SK-N-SH treated with all-trans-retinoic acid at 6 μM for 48 hours (cell line): Measurements from ENCODE around the gene PAXIP1.

ENCODE experiments used
- BACH2 ChIP-seq: fragments of 250-450 bp; sonication (Bioruptor Pico); IDR thresholded peaks from 2 replicates; pipeline ENCODE4 v1.9.0; 2021; ENCODE audit warnings: mild to moderate bottlenecking, borderline replicate concordance
- ESRRG ChIP-seq: fragments of 250-450 bp; sonication (Bioruptor Pico); IDR thresholded peaks from 2 replicates; pipeline ENCODE4 v1.6.1; 2021; ENCODE audit warnings: mild to moderate bottlenecking
- ISL1 ChIP-seq: fragments of 250-450 bp; sonication (Bioruptor Pico); IDR thresholded peaks from 2 replicates; pipeline ENCODE4 v2.1.2; 2022; ENCODE audit warnings: mild to moderate bottlenecking, moderate library complexity
- RARB ChIP-seq: fragments of 250-450 bp; sonication (Bioruptor Pico); IDR thresholded peaks from 2 replicates; pipeline ENCODE4 v1.8.0; 2021; ENCODE audit warnings: mild to moderate bottlenecking, moderate library complexity
- SNAI2 ChIP-seq: fragments of 250-450 bp; sonication (Bioruptor Pico); IDR thresholded peaks from 2 replicates; pipeline ENCODE4 v1.5.0; 2020; ENCODE audit warnings: mild to moderate bottlenecking, moderate library complexity
- ZC3H10 ChIP-seq: fragments of 250-450 bp; sonication (Bioruptor Pico); IDR thresholded peaks from 2 replicates; pipeline ENCODE4 v1.5.1; 2021; ENCODE audit warnings: mild to moderate bottlenecking, moderate library complexity
- ZFP3 ChIP-seq: fragments of 250-450 bp; sonication (Bioruptor Pico); IDR thresholded peaks from 2 replicates; pipeline ENCODE4 v1.5.0; 2020; ENCODE audit warnings: mild to moderate bottlenecking, moderate library complexity
- ZFP30 ChIP-seq: fragments of 450-650 bp; formaldehyde crosslinking; IDR thresholded peaks from 2 replicates; pipeline ENCODE4 v1.5.0; 2022; ENCODE audit warnings: mild to moderate bottlenecking, moderate library complexity
- ZNF565 ChIP-seq: fragments of 450-650 bp; formaldehyde crosslinking; conservative IDR thresholded peaks from 2 replicates; pipeline ENCODE4 v1.5.0; 2020; ENCODE audit warnings: low read depth, mild to moderate bottlenecking, moderate library complexity
- ZNF70 ChIP-seq: fragments of 450-650 bp; formaldehyde crosslinking; IDR thresholded peaks from 2 replicates; pipeline ENCODE4 v1.5.0; 2020; ENCODE audit warnings: mild to moderate bottlenecking, moderate library complexity
- TF ChIP-seq, protein P1 (sequence below): fragments of 250-450 bp; sonication (Bioruptor Pico); IDR thresholded peaks from 2 replicates; pipeline ENCODE4 v1.8.0; 2020; ENCODE audit warnings: mild to moderate bottlenecking, moderate library complexity, borderline replicate concordance
- TF ChIP-seq, protein P2 (sequence below): fragments of 250-450 bp; sonication (Bioruptor Pico); IDR thresholded peaks from 2 replicates; pipeline ENCODE4 v1.5.1; 2020; ENCODE audit warnings: low read depth, mild to moderate bottlenecking, moderate library complexity

DNA sequence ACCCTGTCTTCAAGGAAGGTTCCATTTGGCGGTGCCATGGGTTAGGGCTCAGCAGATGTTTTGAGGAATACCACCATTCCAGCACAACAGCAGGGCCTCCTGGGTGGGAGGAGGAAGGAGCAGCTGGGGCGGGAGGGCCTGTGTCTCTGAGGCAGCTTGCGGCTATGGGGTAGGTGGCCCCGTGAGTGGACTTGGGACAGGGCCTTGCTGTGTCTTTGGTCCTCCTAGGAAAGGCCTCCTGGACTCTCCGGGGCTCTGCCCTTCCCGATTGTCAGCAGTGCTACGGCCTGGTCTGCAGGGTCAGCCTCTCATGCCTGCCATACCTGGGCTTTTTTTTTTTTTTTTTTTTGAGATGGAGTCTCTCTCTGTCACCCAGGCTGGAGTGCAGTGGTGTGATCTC, 96.7 kb downstream of the PAXIP1 start:
- TF ChIP-seq ZNF565 (CRISPR knock-in tag) (no peak), SNAI2 (CRISPR knock-in tag) (no peak), RARB (no peak), ZFP3 (CRISPR knock-in tag) (no peak), BACH2 (no peak), ZNF70 (CRISPR knock-in tag) (no peak), ZC3H10 (no peak), ZFP30 (CRISPR knock-in tag) (no peak), ESRRG (no peak), ISL1 (CRISPR knock-in tag) (no peak)
- TF ChIP-seq, protein P1, sequence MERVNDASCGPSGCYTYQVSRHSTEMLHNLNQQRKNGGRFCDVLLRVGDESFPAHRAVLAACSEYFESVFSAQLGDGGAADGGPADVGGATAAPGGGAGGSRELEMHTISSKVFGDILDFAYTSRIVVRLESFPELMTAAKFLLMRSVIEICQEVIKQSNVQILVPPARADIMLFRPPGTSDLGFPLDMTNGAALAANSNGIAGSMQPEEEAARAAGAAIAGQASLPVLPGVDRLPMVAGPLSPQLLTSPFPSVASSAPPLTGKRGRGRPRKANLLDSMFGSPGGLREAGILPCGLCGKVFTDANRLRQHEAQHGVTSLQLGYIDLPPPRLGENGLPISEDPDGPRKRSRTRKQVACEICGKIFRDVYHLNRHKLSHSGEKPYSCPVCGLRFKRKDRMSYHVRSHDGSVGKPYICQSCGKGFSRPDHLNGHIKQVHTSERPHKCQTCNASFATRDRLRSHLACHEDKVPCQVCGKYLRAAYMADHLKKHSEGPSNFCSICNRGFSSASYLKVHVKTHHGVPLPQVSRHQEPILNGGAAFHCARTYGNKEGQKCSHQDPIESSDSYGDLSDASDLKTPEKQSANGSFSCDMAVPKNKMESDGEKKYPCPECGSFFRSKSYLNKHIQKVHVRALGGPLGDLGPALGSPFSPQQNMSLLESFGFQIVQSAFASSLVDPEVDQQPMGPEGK (CRISPR knock-in tag), result no peak
- TF ChIP-seq, protein P2, sequence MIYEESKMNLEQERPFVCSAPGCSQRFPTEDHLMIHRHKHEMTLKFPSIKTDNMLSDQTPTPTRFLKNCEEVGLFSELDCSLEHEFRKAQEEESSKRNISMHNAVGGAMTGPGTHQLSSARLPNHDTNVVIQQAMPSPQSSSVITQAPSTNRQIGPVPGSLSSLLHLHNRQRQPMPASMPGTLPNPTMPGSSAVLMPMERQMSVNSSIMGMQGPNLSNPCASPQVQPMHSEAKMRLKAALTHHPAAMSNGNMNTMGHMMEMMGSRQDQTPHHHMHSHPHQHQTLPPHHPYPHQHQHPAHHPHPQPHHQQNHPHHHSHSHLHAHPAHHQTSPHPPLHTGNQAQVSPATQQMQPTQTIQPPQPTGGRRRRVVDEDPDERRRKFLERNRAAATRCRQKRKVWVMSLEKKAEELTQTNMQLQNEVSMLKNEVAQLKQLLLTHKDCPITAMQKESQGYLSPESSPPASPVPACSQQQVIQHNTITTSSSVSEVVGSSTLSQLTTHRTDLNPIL (CRISPR knock-in tag), result no peak
